HUDEP-2 (cell line): ENCODE measurements around the gene MACROH2A1.
"Not testable (repeated sequence)": the region's sequence is repeated elsewhere in the genome, so short reads cannot be mapped to it uniquely, and the experiment has no call there.

ENCODE experiments used
- DNase-seq, 76 experiments: peaks; one replicate each; lab custom pipeline; 2025; ENCODE audit not compliant: unreplicated experiment in 76 of 76; lab: John Stamatoyannopoulos, UW

The MACROH2A1 gene

GRCh38 chr5:135379046-135379654 is 19.9 kb downstream of the MACROH2A1 start:
- no peak for DNase-seq

GRCh38 chr5:135377751-135378680 is 21.0 kb downstream of the MACROH2A1 start:
- DNase-seq = no peak

- DNase-seq = no peak
Measured at GRCh38 chr5:135376961-135377624, 21.9 kb downstream of the MACROH2A1 start.

GRCh38 chr5:135375040-135375793 is 23.8 kb downstream of the MACROH2A1 start:
- DNase-seq = no peak

GRCh38 chr5:135373736-135374515 is 25.1 kb downstream of the MACROH2A1 start:
- peak in 13 of 76 experiments; percentile 13 to 43 (median 26) for DNase-seq

- peak in 57 of 76 experiments; percentile 12 to 79 (median 40) for DNase-seq
Measured at GRCh38 chr5:135372654-135373381, 26.2 kb downstream of the MACROH2A1 start.

- DNase-seq = no peak
Measured at GRCh38 chr5:135371622-135372232, 27.3 kb downstream of the MACROH2A1 start.

- DNase-seq = no peak
Measured at GRCh38 chr5:135369952-135370351, 29.1 kb downstream of the MACROH2A1 start.

- no peak for DNase-seq
Measured at GRCh38 chr5:135367554-135367953, 31.5 kb downstream of the MACROH2A1 start.

GRCh38 chr5:135367076-135367475 is 32.0 kb downstream of the MACROH2A1 start:
- no peak for DNase-seq

GRCh38 chr5:135365281-135365680 is 33.8 kb downstream of the MACROH2A1 start:
- no peak for DNase-seq

GRCh38 chr5:135364421-135365262 is 34.4 kb downstream of the MACROH2A1 start:
- DNase-seq = no peak

GRCh38 chr5:135363342-135363741 is 35.7 kb downstream of the MACROH2A1 start:
- DNase-seq = not testable (repeated sequence)

GRCh38 chr5:135362102-135362501 is 36.9 kb downstream of the MACROH2A1 start:
- DNase-seq = no peak

- no peak for DNase-seq
Measured at GRCh38 chr5:135360278-135361274, 38.5 kb downstream of the MACROH2A1 start.

GRCh38 chr5:135359374-135360165 is 39.5 kb downstream of the MACROH2A1 start:
- DNase-seq = no peak
